Liver (tissue), 3 donors: ENCODE data around the gene NCAM1.

Experiments used
- ATF3 ChIP-seq: IDR thresholded peaks from 2 replicates; pipeline ENCODE4 v1.6.1; 2016; ENCODE audit warnings: antibody characterized with exemption
- CTCF ChIP-seq: fragments of 150-350 bp; IDR thresholded peaks from 2 replicates; pipeline ENCODE4 v1.5.1; 2017; ENCODE audit warnings: improper control_type of control experiment, low read depth, low read length; ENCODE audit not compliant: missing input control
- FOXA2 ChIP-seq: IDR thresholded peaks from 2 replicates; pipeline ENCODE4 v1.6.1; 2016; ENCODE audit warnings: antibody characterized with exemption
- GABPA ChIP-seq, 2 donors: IDR thresholded peaks in 1 of 2; conservative IDR thresholded peaks in 1 of 2; 2 replicates each; pipeline ENCODE4 v1.6.1; 2016; ENCODE audit warnings: antibody characterized with exemption in 2 of 2, mild to moderate bottlenecking in 1 of 2, moderate library complexity in 1 of 2
- HNF4G ChIP-seq: IDR thresholded peaks from 2 replicates; pipeline ENCODE4 v1.6.1; 2016; ENCODE audit warnings: antibody characterized with exemption
- JUND ChIP-seq, 2 donors: IDR thresholded peaks; 2 replicates each; pipeline ENCODE4 v1.6.1; 2016; ENCODE audit warnings: antibody characterized with exemption in 2 of 2
- MAX ChIP-seq: IDR thresholded peaks from 2 replicates; pipeline ENCODE4 v1.6.1; 2016; ENCODE audit warnings: antibody characterized with exemption
- REST ChIP-seq: IDR thresholded peaks from 2 replicates; pipeline ENCODE4 v1.6.1; 2016; ENCODE audit warnings: antibody characterized with exemption, mild to moderate bottlenecking
- TAF1 ChIP-seq: conservative IDR thresholded peaks from 2 replicates; pipeline ENCODE4 v1.6.1; 2016; ENCODE audit warnings: antibody characterized with exemption, mild to moderate bottlenecking
- ZBTB33 ChIP-seq: IDR thresholded peaks from 2 replicates; pipeline ENCODE4 v1.6.1; 2016; ENCODE audit warnings: antibody characterized with exemption
- donor health status: healthy.
- donor health status: healthy.

GRCh38 chr11:113178381-113179070 is 217.3 kb downstream of the NCAM1 start:
- TF ChIP-seq CTCF, result no peak
- no peak for TF ChIP-seq REST
- no peak for TF ChIP-seq ZBTB33
- TF ChIP-seq ATF3, result no peak
- TF ChIP-seq MAX, result no peak
- TF ChIP-seq TAF1, result no peak
- no peak for TF ChIP-seq HNF4G
- no peak for TF ChIP-seq GABPA (IDR thresholded peaks at IDR 0.05 in 1 of 2, conservative IDR thresholded peaks at IDR 0.05 in 1 of 2)
- TF ChIP-seq JUND (IDR thresholded peaks at IDR 0.05), result no peak
- no peak for TF ChIP-seq FOXA2
